NCI-H526 (cell line): ENCODE results near the gene DYNC2LI1.
"Not testable (repeated sequence)": the region's sequence is repeated elsewhere in the genome, so short reads cannot be mapped to it uniquely, and the experiment has no call there.

Experiments
- DNase-seq, 2 experiments: peaks; one replicate each; lab custom pipeline; 2025; lab: John Stamatoyannopoulos, UW

Gene DYNC2LI1

GRCh38 chr2:43773876-43774613 is at the start of gene DYNC2LI1:
Gene DYNC2LI1, plus strand, starts transcription at chr2:43774039. Its CDS starts 100 bp downstream, at chr2:43774139.
- peak; percentile 85 to 92 for DNase-seq

- DNase-seq = no peak
Measured at GRCh38 chr2:43724728-43725526, 48.9 kb upstream of the DYNC2LI1 start.

GRCh38 chr2:43725711-43726246 is 48.1 kb upstream of the DYNC2LI1 start:
- no peak for DNase-seq

- not testable (repeated sequence) for DNase-seq
Measured at GRCh38 chr2:43726961-43727633, 46.7 kb upstream of the DYNC2LI1 start.

- DNase-seq = no peak
Measured at GRCh38 chr2:43727634-43728014, 46.2 kb upstream of the DYNC2LI1 start.

- no peak for DNase-seq
Measured at GRCh38 chr2:43729491-43730174, 44.2 kb upstream of the DYNC2LI1 start.

- DNase-seq = no peak
Measured at GRCh38 chr2:43731211-43731610, 42.6 kb upstream of the DYNC2LI1 start.

- no peak for DNase-seq
Measured at GRCh38 chr2:43736637-43737036, 37.2 kb upstream of the DYNC2LI1 start.

- no peak for DNase-seq
Measured at GRCh38 chr2:43737097-43737854, 36.6 kb upstream of the DYNC2LI1 start.

- DNase-seq = no peak
Measured at GRCh38 chr2:43737855-43738254, 36.0 kb upstream of the DYNC2LI1 start.

- DNase-seq = no peak
Measured at GRCh38 chr2:43738257-43738656, 35.6 kb upstream of the DYNC2LI1 start.

- no peak for DNase-seq
Measured at GRCh38 chr2:43743706-43744105, 30.1 kb upstream of the DYNC2LI1 start.

- no peak for DNase-seq
Measured at GRCh38 chr2:43745457-43745856, 28.4 kb upstream of the DYNC2LI1 start.

GRCh38 chr2:43748333-43748732 is 25.5 kb upstream of the DYNC2LI1 start:
- no peak for DNase-seq

- no peak for DNase-seq
Measured at GRCh38 chr2:43749583-43749982, 24.3 kb upstream of the DYNC2LI1 start.

GRCh38 chr2:43751476-43751990 is 22.3 kb upstream of the DYNC2LI1 start:
- no peak for DNase-seq

- no peak for DNase-seq
Measured at GRCh38 chr2:43752302-43752701, 21.5 kb upstream of the DYNC2LI1 start.

- DNase-seq = no peak
Measured at GRCh38 chr2:43754180-43754579, 19.7 kb upstream of the DYNC2LI1 start.

GRCh38 chr2:43758739-43759138 is 15.1 kb upstream of the DYNC2LI1 start:
- DNase-seq = no peak

GRCh38 chr2:43759195-43759594 is 14.6 kb upstream of the DYNC2LI1 start:
- peak in 1 of 2 experiments; percentile 1 for DNase-seq

GRCh38 chr2:43762286-43762685 is 11.6 kb upstream of the DYNC2LI1 start:
- DNase-seq = no peak
